Right forelimb (tissue), 1 donor: ENCODE measurements around the gene HSPA1L.

ENCODE experiments used
- DNase-seq: peaks from one replicate; pipeline ENCODE4 v3.0.0-alpha.2; 2018

HSPA1L gene

GRCh38 chr6:31781244-31782125 is 33.6 kb downstream of the HSPA1L start:
- no peak for DNase-seq

DNA sequence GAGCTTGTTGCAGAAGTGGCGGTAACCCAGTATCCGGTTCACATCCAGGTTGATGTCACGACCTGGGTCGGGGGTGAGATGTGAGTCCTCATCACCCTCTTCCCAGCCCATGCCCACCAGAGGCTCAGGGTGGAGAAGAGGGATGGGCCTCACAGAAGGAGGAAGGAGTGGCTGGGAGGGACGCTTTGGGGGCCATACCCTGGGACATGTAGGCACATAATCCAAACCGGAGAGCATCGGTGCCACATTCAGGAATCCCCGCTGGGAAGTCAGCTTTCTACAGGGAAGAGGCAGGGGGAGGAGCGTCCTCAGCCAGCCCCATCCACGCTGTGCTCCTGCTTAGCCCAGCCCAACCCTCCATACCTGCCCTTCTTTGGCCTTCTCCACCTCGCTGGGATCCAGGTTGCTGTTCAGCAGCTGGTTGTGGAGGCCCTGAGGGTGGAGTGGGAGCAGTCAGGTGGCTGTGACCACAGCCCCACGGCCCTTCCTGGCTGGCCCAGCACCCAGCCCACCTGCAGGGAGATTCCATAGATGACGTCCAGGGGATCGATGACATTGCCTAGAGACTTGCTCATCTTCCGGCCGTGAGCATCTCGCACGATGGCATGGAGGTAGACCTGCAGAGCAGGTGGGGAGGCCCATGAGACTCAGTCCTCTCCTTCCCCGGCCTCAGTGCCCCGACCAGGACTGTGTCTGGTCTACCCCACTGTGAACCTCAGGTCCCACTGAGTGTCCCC is 34.4 kb downstream of the HSPA1L start:
- DNase-seq = no peak

GRCh38 chr6:31779908-31780307 is 35.2 kb downstream of the HSPA1L start:
- no peak for DNase-seq

DNA sequence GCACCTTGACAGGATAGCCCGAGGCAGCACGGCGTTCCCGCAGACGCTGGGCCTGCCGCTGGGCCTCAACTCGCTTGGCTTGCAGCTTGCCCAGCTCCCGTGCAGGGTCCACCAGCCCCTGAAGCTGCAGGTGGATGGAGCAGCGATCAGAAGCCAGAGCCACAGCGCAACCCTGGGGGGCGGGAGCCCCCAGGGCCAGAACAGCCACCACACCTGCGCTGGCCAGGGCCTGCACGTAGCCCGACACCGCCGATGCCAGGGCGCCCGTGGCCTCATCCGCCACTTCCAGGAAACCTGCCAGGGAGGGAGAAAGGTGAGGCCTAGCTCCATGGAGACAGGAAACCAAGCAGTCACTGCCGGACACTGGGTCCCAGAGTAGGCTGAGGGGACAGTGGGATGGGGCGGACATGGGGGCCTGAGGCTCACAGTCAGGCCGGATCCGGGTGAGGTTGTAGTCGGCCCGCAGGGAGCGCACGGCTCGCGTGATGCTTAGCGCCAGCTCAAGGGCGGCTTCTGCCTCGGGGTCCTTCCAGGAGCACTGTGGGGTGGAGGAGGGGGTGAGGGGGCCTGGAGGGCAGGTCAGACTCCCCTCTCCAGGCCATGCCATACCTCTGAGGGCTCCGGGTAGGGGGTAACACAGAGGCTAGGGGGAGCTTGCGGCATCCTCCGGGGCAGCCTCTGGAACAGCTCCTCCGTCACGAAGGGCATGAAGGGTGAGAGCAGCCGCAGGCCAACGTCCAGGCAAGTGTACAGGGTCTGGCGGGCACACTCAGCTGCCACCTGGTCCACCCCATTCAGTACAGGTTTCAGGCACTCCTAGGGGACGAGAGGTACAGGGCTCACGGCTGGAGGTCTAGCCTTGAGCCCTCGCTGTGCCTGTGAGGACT is 35.8 kb downstream of the HSPA1L start:
- DNase-seq = no peak

GRCh38 chr6:31778193-31778592 is 36.9 kb downstream of the HSPA1L start:
- no peak for DNase-seq

GRCh38 chr6:31777667-31778050 is 37.4 kb downstream of the HSPA1L start:
- no peak for DNase-seq

GRCh38 chr6:31776989-31777666 is 38.0 kb downstream of the HSPA1L start, which contains the start of gene VWA7:
TSS of gene VWA7 (minus strand) at chr6:31777328. CDS start at chr6:31776779, 549 bp downstream.
- peak; percentile 67 for DNase-seq

- no peak for DNase-seq
These were observed 38.5 kb downstream of the HSPA1L start for GRCh38 chr6:31776485-31776988.

GRCh38 chr6:31775633-31776484 is 39.2 kb downstream of the HSPA1L start:
- no peak for DNase-seq

- no peak for DNase-seq
These were observed 39.9 kb downstream of the HSPA1L start for GRCh38 chr6:31775184-31775583.

GRCh38 chr6:31771992-31772358 is 43.1 kb downstream of the HSPA1L start:
- DNase-seq = no peak

DNA sequence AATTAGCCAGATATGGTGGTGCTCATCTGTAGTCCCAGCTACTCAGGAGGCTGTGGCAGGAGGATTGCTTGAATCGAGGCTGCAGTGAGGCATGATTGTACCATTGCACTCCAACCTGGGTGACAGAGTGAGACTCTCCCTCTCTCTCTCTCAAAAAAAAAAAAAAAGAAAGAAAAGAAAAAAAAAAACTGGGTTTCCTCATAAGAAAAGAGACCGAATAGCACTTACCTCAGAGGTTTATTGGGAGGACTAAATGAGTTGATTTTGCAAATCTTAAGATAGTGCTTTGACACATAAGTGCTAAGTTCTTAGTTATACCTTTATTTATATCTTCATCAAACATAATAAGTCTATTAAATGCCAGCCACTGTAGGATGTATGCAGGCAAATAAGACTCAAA is 44.2 kb downstream of the HSPA1L start:
- DNase-seq = no peak

DNA sequence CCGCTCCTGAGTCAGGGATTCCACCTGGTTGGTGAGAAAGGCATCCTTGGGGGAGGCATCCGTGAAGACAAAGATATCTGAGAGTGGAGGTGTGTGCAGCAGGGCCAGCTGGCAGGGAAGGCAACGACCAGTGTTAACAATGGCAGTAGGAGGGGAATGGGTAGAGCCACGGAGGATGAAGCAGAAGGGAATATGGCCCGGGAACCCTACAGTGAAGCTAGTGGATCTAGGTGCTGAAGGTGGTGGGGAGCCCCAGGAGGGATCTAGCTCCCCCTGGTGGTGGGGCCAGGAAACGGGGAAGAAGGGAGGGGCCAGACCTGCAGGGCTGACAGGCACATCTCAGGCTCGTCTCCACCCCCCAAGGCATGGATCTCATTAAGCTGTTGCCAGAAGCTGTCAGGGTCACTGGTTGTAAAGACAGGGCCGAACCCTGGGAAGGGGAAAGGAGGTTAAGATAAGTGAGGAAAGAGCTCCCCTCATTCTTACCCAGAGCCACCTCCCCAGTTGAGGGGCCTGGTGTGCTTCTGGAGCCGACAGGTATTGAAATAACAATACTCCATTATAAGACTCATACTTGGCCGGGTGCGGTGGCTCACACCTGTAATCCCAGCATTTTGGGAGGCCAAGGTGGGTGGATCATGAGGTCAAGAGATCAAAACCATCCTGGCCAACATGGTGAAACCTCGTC is 45.3 kb downstream of the HSPA1L start:
- DNase-seq = no peak

DNA sequence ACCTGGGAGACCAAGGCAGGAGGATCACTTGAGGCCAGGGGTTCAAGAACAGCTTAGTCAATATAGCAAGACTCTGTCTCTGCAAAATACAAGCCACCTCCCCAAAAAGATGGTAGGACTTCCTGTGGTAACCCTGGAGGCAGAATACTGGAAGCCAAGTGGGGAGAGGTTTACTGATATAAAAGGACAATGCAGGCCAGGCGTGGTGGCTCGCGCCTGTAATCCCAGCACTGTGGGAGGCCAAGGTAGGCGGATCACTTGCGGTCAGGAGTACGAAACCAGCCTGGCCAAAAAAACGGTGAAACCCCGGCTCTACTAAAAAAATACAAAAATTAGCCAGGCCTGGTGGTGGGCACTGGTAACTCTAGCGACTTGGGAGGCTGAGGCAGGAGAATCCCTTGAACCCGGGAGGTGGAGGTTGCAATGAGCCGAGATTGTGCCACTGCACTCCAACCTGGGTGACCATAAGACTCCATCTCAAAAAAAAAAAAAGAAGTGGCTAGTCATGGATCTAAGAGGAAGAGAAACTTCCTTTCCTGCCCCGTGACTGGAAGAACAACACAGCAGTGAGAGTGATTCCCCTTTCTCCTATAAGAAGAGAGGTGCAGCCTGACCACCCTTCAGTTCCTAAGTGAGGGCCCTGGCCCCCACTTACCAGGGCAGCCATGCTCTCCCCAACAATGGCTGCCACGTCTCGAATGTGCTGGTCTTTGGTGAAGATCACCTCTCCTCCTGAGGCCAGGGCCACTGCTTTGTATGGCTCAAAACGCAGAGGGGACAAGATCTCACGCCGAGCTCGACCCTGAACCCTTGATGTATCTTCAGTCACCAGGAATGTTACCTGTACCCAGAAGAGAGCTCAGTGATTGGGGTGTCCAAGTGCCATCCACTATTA is 46.5 kb downstream of the HSPA1L start:
- DNase-seq = no peak

- no peak for DNase-seq
These were observed 47.9 kb downstream of the HSPA1L start for GRCh38 chr6:31767096-31767645.

GRCh38 chr6:31765910-31766794 is 48.9 kb downstream of the HSPA1L start:
- no peak for DNase-seq

GRCh38 chr6:31765559-31765909 is 49.5 kb downstream of the HSPA1L start:
- no peak for DNase-seq

DNA sequence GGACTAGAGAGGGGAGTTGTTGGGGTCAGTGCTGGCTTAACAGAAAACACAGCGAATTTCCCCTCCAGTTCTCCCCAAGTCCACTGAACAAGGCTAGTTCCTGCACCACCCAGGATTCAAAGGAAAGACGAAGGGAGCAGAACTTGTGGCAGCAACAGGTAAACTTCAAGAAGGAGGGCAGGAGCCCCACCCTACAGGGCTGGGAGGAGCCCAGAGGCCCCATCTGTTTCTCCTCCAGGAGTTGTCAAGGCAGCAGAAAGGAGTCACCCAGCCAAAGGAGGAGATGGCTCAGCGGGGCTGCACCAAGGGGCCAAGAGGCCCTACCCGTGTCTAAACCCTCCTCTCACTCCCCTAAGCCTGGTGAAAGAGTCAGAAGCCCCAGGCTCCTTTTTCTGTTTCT is 50.9 kb downstream of the HSPA1L start:
- DNase-seq = no peak

- no peak for DNase-seq
These were observed 51.5 kb downstream of the HSPA1L start for GRCh38 chr6:31763619-31763940.
